Inflammatory macrophage treated with lipopolysaccharide for 4 hours (primary cell): ENCODE results near the gene TLX2.
A peak's percentile ranks its signal among the peaks of the same experiment; 100 is the strongest.
"Not testable (repeated sequence)": the region's sequence is repeated elsewhere in the genome, so short reads cannot be mapped to it uniquely, and the experiment has no call there.

ENCODE experiments used
- DNase-seq: peaks from one replicate; pipeline ENCODE4 v3.0.0-alpha.2; 2020

Gene TLX2

GRCh38 chr2:74514368-74515270 is at the start of gene TLX2:
TLX2 (plus strand) TSS chr2:74514450; CDS start chr2:74514807, 357 bp downstream.
- DNase-seq, result no peak

- not testable (repeated sequence) for DNase-seq
Observed at GRCh38 chr2:74470742-74471141, 43.5 kb upstream of the TLX2 start.

- DNase-seq, result no peak
Observed at GRCh38 chr2:74471332-74472065, 42.8 kb upstream of the TLX2 start.

GRCh38 chr2:74472086-74472944 is 41.9 kb upstream of the TLX2 start, which contains the start of gene MRPL53:
MRPL53 (minus strand) TSS chr2:74472680; CDS start chr2:74472660, 20 bp downstream.
- DNase-seq, result peak; percentile 93

- DNase-seq, result no peak
Observed at GRCh38 chr2:74472945-74473258, 41.3 kb upstream of the TLX2 start.

- DNase-seq, result no peak
Observed at GRCh38 chr2:74474481-74474880, 39.8 kb upstream of the TLX2 start.

GRCh38 chr2:74474899-74475298 is 39.4 kb upstream of the TLX2 start:
- DNase-seq, result no peak

GRCh38 chr2:74481431-74481830 is 32.8 kb upstream of the TLX2 start:
- peak; percentile 82 for DNase-seq

GRCh38 chr2:74481961-74482800 is 32.1 kb upstream of the TLX2 start:
- peak; percentile 44 for DNase-seq

- peak; percentile 96 for DNase-seq
Observed at GRCh38 chr2:74482801-74483674, 31.2 kb upstream of the TLX2 start, which contains the start of the genes CCDC142 and TTC31. CCDC142 (minus strand) TSS chr2:74482998; CDS start chr2:74482837, 161 bp downstream. TTC31 (plus strand) TSS chr2:74483081; CDS start chr2:74483096, 15 bp downstream.

GRCh38 chr2:74483675-74484164 is 30.5 kb upstream of the TLX2 start:
- DNase-seq, result not testable (repeated sequence)

GRCh38 chr2:74486141-74486540 is 28.1 kb upstream of the TLX2 start:
- DNase-seq, result no peak

- no peak for DNase-seq
Observed at GRCh38 chr2:74488643-74489481, 25.4 kb upstream of the TLX2 start.

GRCh38 chr2:74489906-74490305 is 24.3 kb upstream of the TLX2 start:
- DNase-seq, result no peak

- DNase-seq, result no peak
Observed at GRCh38 chr2:74491648-74492544, 22.4 kb upstream of the TLX2 start.

- no peak for DNase-seq
Observed at GRCh38 chr2:74493546-74493945, 20.7 kb upstream of the TLX2 start.

- no peak for DNase-seq
Observed at GRCh38 chr2:74495440-74495839, 18.8 kb upstream of the TLX2 start.

- no peak for DNase-seq
Observed at GRCh38 chr2:74496997-74497776, 17.1 kb upstream of the TLX2 start.
